Activated CD4-positive, alpha-beta T cell treated with anti-CD3 and anti-CD28 coated beads, Interleukin-2, Interleukin-6, amounts not matched to agents 100 ng/mL and 50 ng/mL, durations not matched to agents 16 hours and 8 hours (primary cell): ENCODE data around the gene HEBP1.
A peak's percentile ranks its signal among the peaks of the same experiment; 100 is the strongest.

Experiments
- DNase-seq: peaks from one replicate; pipeline ENCODE4 v3.0.0-alpha.2; 2020

Gene HEBP1

DNA sequence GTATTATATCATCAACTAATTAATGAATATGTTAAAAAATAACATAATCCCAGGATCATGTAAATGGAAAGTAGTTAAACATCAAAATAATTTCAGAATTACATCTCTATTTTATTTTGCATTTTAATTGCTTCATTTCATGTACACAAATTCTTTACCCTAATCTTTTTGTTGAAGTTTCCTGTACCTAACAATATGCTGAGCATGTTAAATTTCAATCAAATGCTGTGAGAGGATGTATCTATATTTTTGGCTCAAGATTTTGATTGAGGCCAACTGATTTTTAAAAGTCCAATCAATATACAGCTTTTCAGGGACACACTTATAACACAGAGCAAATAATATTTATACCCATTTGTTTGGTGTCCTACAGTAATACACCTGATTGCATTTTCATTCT lies 54.5 kb downstream of the HEBP1 start:
- no peak for DNase-seq

DNA sequence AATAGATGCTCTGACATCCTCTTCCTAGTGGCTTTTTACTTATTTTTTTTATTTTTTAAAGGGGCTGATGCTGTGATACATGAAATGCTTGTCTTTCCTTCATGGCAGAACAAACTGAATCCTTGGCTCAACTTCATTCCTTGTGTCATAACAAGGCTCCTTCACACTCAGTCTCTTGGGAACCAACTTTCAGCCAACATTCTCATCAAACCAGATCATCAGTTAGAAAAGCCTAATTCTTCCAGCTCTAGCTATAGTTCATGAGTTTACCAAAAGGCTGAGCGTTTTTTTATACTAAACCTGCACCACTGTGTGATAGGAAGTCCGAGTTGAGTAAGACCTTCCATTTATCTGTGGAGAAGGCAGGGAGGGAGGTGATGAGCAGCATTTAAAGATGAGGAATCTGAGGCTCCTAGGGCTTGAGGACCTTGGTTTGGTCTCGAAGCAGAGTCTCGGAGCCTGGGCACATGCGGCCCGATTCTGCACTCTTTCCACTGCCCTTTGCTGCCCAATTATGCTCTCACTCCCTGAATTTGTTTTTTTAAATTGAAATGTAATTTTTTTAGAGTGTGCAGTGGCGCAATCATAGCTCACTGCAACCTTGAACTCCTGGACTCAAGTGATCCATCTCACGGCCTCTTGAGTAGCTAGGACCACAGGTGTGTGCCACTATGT lies 56.3 kb downstream of the HEBP1 start:
- no peak for DNase-seq

DNA sequence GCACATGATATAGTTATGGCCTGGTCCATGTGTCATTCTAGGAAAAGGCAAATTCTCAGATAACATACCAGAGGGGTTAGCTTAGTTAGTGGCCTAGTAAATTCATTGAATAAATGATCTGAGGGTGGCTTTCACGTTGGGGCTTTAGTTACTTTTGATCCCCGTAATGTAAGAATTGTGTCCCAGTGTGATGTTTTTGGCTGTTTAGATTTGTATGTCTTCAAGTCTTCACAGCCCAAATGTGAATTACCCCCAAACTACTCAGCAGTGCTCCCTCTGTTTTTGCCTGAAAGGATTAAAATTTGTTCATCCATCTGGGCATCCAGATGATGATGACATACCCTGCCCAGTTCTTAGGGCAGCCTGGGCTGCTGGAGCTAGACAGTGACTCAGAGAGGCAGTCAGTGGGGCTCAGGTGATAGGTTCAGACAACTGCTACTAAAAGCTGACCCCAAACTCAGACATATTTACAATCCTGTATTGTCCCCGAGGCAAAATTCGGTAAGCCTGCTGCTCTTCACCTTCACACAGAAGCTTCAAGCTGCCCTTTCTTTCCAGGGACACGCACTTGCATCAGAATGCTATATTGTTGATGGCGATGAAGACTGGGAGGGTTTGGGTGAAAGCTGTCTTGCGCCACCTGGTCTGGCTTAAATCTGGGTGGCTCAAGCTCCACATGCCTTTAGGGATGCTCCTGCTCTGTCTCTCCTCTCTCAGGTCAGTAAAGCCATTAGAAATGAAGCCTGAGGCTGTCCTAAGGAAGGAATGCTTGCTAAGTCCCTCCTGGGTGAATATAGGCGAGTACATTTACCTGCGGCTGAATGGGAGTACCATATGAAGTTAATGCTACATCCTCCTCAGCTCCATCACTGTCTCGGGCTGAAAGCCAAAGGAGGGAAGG lies 58.4 kb downstream of the HEBP1 start:
- DNase-seq: no peak

DNA sequence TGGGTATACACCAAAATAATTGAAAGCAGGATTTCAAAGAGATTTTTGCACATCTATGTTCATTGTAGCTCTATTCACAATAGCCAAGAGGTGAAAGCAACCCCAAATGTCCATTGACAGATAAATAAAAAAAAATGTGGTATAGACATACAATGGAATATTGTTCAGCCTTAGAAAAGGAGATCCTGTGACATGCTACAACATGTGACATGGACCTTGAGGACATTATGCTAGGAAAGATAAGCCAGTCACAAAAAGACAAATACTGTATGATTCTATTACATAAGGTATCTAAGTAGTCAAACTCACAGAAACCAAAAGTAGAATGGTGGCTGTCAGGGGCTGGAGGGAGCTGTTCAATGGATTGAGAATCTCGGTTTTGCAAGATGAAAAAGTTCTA lies 60.2 kb downstream of the HEBP1 start:
- no peak for DNase-seq

DNA sequence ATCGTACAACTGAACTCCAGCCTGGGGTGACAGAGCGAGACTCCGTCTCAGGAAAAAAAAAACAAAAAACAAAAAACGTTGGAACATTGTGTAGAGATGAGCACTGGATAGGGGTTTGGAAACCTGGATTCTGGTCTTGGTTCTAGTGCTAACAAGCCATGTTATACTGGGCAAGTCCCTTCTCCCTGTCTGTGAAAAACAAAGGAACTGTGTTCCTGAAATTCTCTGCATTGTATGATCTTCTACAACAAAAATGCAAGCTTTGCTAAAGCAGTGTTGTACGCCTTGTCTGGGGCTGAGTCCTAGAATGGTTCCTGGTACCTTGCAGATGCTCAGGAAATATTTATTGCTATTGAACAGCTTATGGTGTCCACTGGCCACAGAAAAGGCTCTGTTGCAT lies 61.5 kb downstream of the HEBP1 start:
- DNase-seq: no peak

DNA sequence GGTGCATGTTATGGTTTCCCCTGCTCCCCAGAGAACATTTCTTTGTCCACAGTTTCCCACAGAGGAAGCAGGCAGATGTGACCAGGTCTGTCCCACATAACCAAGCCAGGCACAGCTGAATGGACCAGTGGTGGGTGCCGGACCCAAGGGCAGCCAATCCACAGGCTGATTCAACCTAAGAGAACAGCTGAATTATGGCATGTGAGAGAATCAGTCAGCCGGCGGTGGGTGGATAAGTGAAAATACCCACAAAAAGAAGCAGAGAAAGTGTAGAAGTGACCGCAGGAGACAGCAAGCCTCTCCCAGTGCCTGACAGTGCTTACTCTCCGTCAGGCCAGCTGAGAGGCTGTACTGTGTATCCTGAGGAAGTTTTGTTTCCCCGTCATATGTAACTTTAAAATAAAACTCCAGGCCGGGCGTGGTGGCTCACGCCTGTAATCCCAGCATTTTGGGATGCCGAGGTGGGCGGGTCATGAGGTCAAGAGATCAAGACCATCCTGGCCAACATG lies 63.0 kb downstream of the HEBP1 start:
- no peak for DNase-seq

DNA sequence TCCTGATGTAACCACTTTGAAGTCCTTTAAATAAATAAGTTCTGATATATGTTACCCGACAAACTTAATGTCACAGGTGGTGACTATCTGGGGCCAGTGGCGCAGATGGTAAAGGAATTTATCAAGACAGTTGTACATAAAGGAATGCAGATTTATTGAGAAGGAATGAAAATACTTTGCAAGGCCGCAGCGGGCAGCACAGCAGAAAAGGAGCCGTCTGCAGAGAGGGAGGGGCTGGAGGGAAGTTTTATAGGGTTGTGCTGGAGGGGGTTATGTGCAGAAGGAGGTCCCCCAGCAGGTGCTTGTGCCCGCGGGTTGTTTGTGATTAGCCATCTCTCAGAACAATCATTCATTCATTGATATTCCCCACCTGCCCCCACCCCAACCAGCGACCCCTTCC lies 65.5 kb downstream of the HEBP1 start:
- no peak for DNase-seq

DNA sequence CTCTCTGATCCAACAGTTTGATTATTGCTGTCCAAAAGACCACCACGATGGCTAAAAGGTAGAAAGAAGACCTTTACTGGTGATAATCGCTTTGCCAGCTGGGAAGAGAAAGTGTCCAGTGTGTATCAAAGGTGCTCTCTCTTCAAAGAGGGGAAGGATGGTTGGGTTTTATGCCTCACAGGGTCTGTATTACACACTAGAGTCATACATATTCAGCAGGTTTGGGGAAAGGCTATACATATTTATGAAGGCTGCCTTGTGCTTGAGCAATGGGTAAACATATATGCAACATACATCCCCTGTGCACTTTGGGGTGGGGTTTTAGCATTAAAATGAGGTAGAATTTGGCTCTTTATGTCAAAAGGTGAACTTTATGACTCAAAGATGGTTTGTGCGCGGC lies 66.3 kb downstream of the HEBP1 start:
- DNase-seq: no peak

DNA sequence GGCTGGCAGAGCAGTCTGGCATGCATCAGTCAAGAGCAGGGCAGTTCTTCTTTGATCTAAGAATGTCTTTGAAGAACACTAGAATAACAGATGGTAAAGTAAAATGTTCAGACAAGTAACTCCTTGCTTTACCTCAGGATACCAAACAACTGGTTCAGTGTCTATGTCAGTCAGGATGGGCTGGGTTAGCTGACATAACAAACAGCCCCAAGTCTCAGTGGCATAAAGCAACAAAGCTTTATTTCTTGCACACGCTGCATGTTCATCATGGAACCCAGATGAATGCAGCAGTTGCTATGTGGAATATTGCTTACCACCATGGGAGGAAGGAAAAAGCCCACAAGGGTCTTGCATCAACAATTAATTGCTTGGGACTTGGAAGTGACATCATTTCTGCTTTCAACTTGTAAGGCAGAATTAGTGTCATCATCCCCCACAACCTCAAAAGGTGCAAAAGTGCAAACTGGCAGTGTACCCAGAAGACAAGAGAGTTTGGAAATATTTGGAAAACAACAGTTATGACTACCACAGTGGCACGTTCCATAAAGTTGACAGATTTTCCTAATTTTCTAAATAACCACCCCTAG lies 69.3 kb downstream of the HEBP1 start:
- no peak for DNase-seq

DNA sequence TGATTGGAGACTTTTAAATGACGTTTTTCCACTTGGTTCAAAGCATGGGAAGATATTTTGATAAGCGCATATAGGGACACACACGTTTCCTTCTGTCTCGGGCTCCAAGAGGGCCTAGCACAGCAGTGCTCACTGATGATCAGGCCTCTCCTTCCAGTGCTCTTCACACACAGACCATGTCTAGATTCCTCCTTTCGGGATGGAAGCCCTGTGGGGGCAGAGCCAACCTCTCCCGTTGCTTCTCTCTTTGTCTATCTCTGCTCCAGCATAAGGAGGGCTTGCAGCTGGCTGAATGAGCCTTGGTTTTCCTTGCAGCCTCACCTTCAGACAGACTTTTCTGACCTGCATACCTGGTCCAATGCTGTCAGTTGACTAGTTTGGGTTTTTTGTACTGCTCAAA lies 70.4 kb downstream of the HEBP1 start:
- DNase-seq: no peak

DNA sequence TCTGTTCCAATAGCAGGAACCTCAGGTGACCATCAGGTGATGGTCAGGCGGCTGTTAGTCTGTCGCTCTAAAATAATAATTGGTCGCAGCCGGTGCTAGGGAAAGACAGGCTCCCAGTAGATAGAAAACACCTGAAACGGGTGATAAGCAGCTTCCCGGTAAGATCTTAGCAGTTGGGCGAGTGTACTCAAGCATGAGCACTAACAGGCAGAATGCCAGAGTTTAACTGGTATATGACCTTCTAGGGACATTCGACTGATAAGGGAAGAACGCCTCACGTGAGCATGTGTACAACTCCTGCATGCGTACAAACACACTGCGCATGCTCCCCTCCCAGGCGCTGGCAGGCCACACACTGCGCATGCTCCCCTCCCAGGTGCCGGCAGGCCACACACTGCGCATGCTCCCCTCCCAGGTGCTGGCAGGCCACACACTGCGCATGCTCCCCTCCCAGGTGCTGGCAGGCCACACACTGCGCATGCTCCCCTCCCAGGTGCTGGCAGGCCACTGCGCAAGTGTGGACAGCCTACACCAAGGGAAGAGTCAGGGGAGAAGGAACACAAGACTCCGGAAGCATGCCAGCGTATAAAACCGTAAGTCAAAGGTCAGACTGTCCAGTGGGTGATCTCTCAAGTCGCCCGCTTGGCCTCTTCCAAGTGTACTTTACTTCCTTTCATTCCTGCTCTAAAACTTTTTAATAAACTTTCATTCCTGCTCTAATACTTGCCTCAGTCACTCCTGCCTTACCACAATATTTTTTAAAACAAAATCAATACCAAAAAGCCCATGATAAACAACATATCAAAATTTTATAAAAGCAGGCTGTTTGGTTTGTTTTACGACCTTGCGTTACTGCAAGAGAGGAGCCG lies 72.6 kb downstream of the HEBP1 start:
- DNase-seq: peak; percentile 56

DNA sequence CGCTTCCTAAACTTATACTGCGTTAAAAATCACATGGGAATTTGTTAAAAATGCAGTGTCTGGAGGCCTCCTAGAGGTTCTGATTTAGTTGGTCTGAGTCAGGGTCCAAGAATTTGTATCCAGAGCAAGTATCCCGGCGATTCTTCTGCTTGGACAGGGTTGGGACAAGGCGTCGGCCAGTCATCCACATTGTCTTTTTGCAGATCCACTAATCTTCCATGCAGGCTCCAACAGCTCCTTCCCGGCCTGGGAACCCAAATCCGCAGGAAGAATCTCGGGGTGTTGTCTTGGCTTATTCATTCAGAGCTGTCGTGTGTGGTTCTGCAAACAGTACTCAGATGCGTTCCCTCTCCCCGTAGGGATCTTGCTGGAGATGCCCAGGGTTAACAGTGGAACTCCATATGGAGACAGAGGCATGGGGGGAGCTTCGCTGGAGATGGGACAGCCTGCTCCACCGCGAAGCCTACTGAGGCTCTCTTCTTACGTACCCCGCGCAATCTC lies 73.4 kb downstream of the HEBP1 start:
- no peak for DNase-seq

DNA sequence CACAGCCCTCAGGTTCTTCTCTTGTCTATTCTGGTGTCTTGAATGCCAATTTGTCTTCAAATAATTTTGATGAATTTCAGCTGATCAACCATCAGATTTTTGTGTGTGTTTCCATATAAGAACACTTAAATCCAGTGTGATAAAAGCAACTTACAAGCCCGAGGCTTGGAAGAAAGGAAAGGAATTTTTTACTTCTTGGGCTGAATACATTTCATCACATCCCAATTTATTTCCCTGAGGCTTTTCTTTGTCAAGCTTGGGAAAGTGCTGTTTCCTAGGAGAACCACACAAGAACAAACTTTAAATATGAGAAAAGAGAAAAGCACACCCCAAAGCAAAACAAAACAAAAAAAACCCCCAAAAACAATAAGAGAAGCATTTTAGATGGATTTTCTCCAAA lies 74.7 kb downstream of the HEBP1 start:
- no peak for DNase-seq
